GM12892 (cell line): ENCODE measurements around the gene KRTAP16-1.

Experiments
- DNase-seq: peaks from one replicate; pipeline ENCODE4 v3.0.0; 2011; ENCODE audit not compliant: insufficient read length
- FAIRE-seq: peaks from 2 replicates; lab custom pipeline; 2011; peaks lifted over from hg19 to GRCh38; lab: Jason Lieb, UNC
- POLR2A ChIP-seq: IDR thresholded peaks from 2 replicates; pipeline ENCODE4 v1.6.1; 2011; ENCODE audit warnings: low read depth, low read length, control low read depth
- POLR2AphosphoS5 ChIP-seq: IDR thresholded peaks from 2 replicates; pipeline ENCODE4 v1.6.1; 2011; ENCODE audit warnings: low read depth, low read length, control low read depth
- TAF1 ChIP-seq: IDR thresholded peaks from 2 replicates; pipeline ENCODE4 v1.6.1; 2011; ENCODE audit warnings: low read depth, mild to moderate bottlenecking, control low read depth, low read length, borderline replicate concordance

KRTAP16-1 gene

GRCh38 chr17:41340494-41340893, 31.4 kb upstream of the KRTAP16-1 start:
- no peak for FAIRE-seq

GRCh38 chr17:41339571-41340172, 30.6 kb upstream of the KRTAP16-1 start:
- TF ChIP-seq POLR2A, result no peak
- no peak for TF ChIP-seq POLR2AphosphoS5
- TF ChIP-seq TAF1, result no peak
- FAIRE-seq (no peak), DNase-seq (no peak)

More at GRCh38 chr17:41340494-41340893, 31.4 kb upstream of the KRTAP16-1 start:
- TF ChIP-seq TAF1, result no peak
- TF ChIP-seq POLR2A, result no peak
- TF ChIP-seq POLR2AphosphoS5, result no peak
- no peak for DNase-seq

- no peak for TF ChIP-seq POLR2AphosphoS5
- no peak for TF ChIP-seq POLR2A
- no peak for TF ChIP-seq TAF1
- DNase-seq, result no peak
- FAIRE-seq, result no peak
Measured at GRCh38 chr17:41338961-41339485, 29.9 kb upstream of the KRTAP16-1 start.

- no peak for DNase-seq
- FAIRE-seq, result no peak
- TF ChIP-seq POLR2A (no peak), TAF1 (no peak), POLR2AphosphoS5 (no peak)
Measured at GRCh38 chr17:41335747-41336146, 26.6 kb upstream of the KRTAP16-1 start.

- TF ChIP-seq TAF1 (no peak), POLR2AphosphoS5 (no peak), POLR2A (no peak)
- DNase-seq (no peak), FAIRE-seq (no peak)
Measured at GRCh38 chr17:41334385-41335305, 25.5 kb upstream of the KRTAP16-1 start.

GRCh38 chr17:41333836-41334235, 24.7 kb upstream of the KRTAP16-1 start:
- no peak for TF ChIP-seq POLR2AphosphoS5
- TF ChIP-seq POLR2A, result no peak
- TF ChIP-seq TAF1, result no peak
- no peak for DNase-seq
- FAIRE-seq, result no peak

- no peak for DNase-seq
- no peak for FAIRE-seq
- TF ChIP-seq POLR2A, result no peak
- TF ChIP-seq TAF1, result no peak
- TF ChIP-seq POLR2AphosphoS5, result no peak
Measured at GRCh38 chr17:41333098-41333497, 24.0 kb upstream of the KRTAP16-1 start.

- FAIRE-seq, result no peak
- TF ChIP-seq TAF1 (no peak), POLR2A (no peak), POLR2AphosphoS5 (no peak)
- no peak for DNase-seq
Measured at GRCh38 chr17:41332239-41332638, 23.1 kb upstream of the KRTAP16-1 start.

GRCh38 chr17:41331606-41332005, 22.5 kb upstream of the KRTAP16-1 start:
- TF ChIP-seq TAF1 (no peak), POLR2AphosphoS5 (no peak), POLR2A (no peak)
- no peak for DNase-seq
- no peak for FAIRE-seq

- no peak for FAIRE-seq
- TF ChIP-seq POLR2AphosphoS5, result no peak
- TF ChIP-seq POLR2A, result no peak
- no peak for TF ChIP-seq TAF1
- no peak for DNase-seq
Measured at GRCh38 chr17:41329279-41329948, 20.3 kb upstream of the KRTAP16-1 start.

- TF ChIP-seq POLR2AphosphoS5, result no peak
- TF ChIP-seq POLR2A, result no peak
- TF ChIP-seq TAF1, result no peak
- FAIRE-seq (no peak), DNase-seq (no peak)
Measured at GRCh38 chr17:41328207-41328606, 19.1 kb upstream of the KRTAP16-1 start.
